Stimulated activated naive CD8-positive, alpha-beta T cell treated with anti-CD3 and anti-CD28 coated beads, Interleukin-15, amount 100 ng/mL, for 72 hours (primary cell): ENCODE results near the gene KANTR.

Source experiments
- ATAC-seq: fragments of 150-1000 bp; cut with Tn5 transposase; 2 replicates; pipeline ENCODE4 v1.10.0; 2021; ENCODE audit warnings: mild to moderate bottlenecking, moderate library complexity
- DNase-seq, 2 donors: peaks; one replicate each; pipeline ENCODE4 v3.0.0; 2021 to 2022
- H3K27ac Mint-ChIP-seq, 2 donors: one replicate each; pipeline ENCODE4 v1.8.0; 2022; ENCODE audit warnings: mild to moderate bottlenecking in 2 of 2, mixed read lengths in 2 of 2, moderate library complexity in 2 of 2
- H3K27me3 Mint-ChIP-seq: one replicate; pipeline ENCODE4 v1.8.0; 2022; ENCODE audit warnings: mixed read lengths
- H3K4me1 Mint-ChIP-seq: one replicate; pipeline ENCODE4 v1.8.0; 2022; ENCODE audit warnings: mild to moderate bottlenecking, mixed read lengths
- H3K4me3 Mint-ChIP-seq, 2 donors: one replicate each; pipeline ENCODE4 v1.8.0; 2022; ENCODE audit warnings: mild to moderate bottlenecking in 2 of 2, mixed read lengths in 2 of 2, moderate library complexity in 1 of 2
- H3K9me3 Mint-ChIP-seq, 2 donors: one replicate each; pipeline ENCODE4 v1.8.0; 2022; ENCODE audit warnings: mixed read lengths in 2 of 2

KANTR gene

DNA sequence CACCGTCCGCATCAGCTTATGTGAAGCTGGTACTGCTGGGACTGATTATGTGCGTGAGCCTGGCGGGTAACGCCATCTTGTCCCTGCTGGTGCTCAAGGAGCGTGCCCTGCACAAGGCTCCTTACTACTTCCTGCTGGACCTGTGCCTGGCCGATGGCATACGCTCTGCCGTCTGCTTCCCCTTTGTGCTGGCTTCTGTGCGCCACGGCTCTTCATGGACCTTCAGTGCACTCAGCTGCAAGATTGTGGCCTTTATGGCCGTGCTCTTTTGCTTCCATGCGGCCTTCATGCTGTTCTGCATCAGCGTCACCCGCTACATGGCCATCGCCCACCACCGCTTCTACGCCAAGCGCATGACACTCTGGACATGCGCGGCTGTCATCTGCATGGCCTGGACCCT, 17.3 kb upstream of the KANTR start:
- Mint-ChIP-seq H3K9me3 (no peaks in the 10 kb centered on the region), H3K4me3 (no peak overlapping the region), H3K4me1 (peaks cover 33% of the 10 kb centered on the region), H3K27ac (no peak overlapping the region), H3K27me3 (no peaks in the 10 kb centered on the region)
- no peak for ATAC-seq
- DNase-seq = no peak

DNA sequence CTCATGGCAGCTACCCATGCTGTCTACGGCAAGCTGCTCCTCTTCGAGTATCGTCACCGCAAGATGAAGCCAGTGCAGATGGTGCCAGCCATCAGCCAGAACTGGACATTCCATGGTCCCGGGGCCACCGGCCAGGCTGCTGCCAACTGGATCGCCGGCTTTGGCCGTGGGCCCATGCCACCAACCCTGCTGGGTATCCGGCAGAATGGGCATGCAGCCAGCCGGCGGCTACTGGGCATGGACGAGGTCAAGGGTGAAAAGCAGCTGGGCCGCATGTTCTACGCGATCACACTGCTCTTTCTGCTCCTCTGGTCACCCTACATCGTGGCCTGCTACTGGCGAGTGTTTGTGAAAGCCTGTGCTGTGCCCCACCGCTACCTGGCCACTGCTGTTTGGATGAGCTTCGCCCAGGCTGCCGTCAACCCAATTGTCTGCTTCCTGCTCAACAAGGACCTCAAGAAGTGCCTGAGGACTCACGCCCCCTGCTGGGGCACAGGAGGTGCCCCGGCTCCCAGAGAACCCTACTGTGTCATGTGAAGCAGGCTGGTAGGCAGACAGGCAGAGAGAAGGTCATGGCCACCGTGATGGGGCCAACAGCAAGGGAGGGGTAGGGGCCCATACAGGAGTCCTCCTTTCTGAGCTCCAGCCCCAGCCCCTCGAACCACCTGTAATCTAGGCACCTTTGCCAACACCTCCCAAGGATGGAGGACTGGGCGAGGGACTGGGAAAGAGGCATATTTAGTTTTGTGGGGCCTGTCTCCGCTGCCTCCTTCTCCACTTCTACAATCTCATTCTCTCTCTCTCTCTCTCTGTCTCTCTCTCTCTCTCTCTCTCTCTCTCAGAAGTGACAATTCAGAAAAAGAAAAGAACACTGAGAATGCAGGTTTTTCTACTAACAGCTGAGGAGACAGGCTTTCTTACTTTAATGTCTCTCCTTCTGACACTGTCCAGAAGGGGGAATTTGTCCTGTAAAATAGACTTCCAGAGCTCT, 16.4 kb upstream of the KANTR start:
- Mint-ChIP-seq H3K4me1 (peaks cover 25% of the 10 kb centered on the region), H3K4me3 (no peak overlapping the region), H3K27ac (no peak overlapping the region), H3K9me3 (no peaks in the 10 kb centered on the region), H3K27me3 (no peaks in the 10 kb centered on the region)
- no peak for DNase-seq
- no peak for ATAC-seq

GRCh38 chrX:53078943-53079342, 15.0 kb upstream of the KANTR start:
- H3K27me3 Mint-ChIP-seq = no peaks in the 10 kb centered on the region
- no peaks in the 10 kb centered on the region for H3K9me3 Mint-ChIP-seq
- H3K4me1 Mint-ChIP-seq = peaks cover 28% of the 10 kb centered on the region
- no peak overlapping the region for H3K27ac Mint-ChIP-seq
- DNase-seq (no peak), ATAC-seq (no peak)
- H3K4me3 Mint-ChIP-seq = no peak overlapping the region

DNA sequence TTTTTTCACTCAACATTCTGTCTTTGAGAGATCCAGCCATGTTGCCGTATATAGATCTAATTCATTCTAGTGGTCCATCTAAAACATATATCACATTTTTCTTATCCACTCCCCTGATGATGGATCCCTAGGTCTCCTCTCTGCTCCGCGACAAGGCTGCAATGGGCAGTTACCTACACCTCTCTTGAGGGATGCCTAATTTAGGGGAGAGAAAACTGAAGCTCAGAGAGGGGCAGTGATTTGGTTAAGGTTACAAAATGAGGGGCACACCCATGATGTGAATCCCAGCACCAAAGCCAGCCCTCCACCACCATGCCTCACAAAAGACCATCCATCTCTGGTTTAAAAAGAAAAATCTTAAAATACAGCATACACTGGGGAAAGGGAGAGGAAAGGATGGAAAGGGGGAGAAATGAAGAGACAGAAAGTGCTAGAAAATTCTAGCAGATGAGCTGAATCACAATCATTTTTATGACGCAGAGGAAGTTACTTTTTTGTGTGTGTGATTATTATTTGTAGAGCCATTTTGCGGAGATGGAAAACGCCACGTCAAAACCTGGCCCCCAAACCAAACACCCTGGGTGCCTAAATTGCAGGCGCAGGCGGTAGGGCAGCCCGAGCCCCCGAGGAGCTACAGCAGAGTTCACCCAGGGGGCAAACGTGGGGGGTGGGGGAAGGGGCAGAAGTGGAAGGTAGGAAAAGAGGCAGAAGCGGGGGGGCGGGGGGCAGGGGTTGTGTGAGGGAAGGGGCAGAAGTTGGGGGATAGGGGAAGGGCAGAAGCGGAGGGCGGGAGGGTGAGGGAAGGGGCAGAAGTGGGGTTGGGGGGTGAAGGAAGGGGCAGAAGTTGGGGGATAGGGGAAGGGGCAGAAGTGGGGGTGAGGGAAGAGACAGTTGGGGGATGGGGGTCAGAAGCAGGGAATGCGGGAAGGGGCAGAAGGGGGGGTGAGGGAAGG, 13.0 kb upstream of the KANTR start:
- Mint-ChIP-seq H3K27ac (peak overlapping the region; percentile 95 to 98), H3K4me1 (peaks cover 41% of the 10 kb centered on the region), H3K9me3 (no peaks in the 10 kb centered on the region), H3K27me3 (no peaks in the 10 kb centered on the region), H3K4me3 (peak overlapping the region; percentile 75 to 84)
- ATAC-seq (no peak), DNase-seq (no peak)

DNA sequence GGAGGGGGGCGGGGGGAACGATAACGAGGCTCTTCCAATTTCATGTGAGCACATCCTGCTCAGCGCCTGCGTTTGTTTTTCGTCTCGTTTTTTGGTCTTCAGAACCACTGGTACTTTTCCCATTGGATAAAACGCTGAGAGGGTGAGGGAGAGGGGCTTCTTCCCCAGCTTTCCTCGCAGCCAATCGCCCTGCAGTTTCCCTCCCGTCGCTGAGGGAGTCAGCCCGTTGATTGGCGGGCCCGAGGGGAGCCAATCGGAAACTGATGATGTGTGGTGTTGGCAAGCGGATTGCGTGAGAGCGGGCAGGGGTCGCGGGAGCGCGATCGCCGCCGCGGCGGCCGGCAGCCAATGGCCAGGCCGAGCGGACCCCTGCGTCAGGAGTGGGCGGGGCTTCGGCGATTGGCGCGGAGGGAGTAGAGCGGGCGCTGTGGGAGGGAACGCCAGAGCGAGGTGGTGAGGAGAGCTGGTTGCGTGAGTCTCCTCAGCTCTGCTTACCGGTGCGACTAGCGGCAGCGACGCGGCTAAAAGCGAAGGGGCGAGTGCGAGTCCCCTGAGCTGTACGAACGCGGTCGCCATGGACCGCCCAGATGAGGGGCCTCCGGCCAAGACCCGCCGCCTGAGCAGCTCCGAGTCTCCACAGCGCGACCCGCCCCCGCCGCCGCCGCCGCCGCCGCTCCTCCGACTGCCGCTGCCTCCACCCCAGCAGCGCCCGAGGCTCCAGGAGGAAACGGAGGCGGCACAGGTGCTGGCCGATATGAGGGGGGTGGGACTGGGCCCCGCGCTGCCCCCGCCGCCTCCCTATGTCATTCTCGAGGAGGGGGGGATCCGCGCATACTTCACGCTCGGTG, 11.8 kb upstream of the KANTR start, which contains the start of gene TSPYL2:
Gene TSPYL2, plus strand, starts transcription at position 443 of the 848 bp plus-strand sequence. Its CDS starts 132 bp downstream, at position 575.
- DNase-seq (peak; percentile 92 to 94), ATAC-seq (peak; percentile 91)
- no peaks in the 10 kb centered on the region for H3K9me3 Mint-ChIP-seq
- H3K27me3 Mint-ChIP-seq = no peaks in the 10 kb centered on the region
- H3K4me3 Mint-ChIP-seq = peak within 1 kb of the TSS; percentile 92 to 97
- H3K27ac Mint-ChIP-seq = peak within 1 kb of the TSS; percentile 99 to 100
- peaks cover 54% of the 10 kb centered on the region for H3K4me1 Mint-ChIP-seq

DNA sequence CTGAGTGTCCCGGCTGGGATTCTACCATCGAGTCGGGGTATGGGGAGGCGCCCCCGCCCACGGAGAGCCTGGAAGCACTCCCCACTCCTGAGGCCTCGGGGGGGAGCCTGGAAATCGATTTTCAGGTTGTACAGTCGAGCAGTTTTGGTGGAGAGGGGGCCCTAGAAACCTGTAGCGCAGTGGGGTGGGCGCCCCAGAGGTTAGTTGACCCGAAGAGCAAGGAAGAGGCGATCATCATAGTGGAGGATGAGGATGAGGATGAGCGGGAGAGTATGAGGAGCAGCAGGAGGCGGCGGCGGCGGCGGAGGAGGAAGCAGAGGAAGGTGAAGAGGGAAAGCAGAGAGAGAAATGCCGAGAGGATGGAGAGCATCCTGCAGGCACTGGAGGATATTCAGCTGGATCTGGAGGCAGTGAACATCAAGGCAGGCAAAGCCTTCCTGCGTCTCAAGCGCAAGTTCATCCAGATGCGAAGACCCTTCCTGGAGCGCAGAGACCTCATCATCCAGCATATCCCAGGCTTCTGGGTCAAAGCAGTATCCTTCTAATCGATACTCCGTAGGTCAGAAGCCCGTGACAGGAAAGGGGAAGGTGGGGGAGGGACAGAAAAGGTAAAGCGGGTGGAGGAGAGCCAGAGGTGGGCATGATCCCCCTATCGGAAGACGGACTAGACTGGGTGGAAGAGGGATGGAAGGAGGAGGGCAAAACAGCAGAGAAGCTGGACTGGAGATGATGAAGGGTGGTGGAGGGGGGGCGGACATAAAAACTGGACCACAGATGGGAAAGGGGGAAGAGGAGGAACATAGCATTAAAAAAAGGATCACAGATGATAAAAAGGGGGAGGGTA, 10.9 kb upstream of the KANTR start:
- no peak for ATAC-seq
- H3K27me3 Mint-ChIP-seq = no peaks in the 10 kb centered on the region
- peak overlapping the region; percentile 92 to 97 for H3K4me3 Mint-ChIP-seq
- DNase-seq = no peak
- peak overlapping the region; percentile 97 to 100 for H3K27ac Mint-ChIP-seq
- peaks cover 62% of the 10 kb centered on the region for H3K4me1 Mint-ChIP-seq
- H3K9me3 Mint-ChIP-seq = no peaks in the 10 kb centered on the region

DNA sequence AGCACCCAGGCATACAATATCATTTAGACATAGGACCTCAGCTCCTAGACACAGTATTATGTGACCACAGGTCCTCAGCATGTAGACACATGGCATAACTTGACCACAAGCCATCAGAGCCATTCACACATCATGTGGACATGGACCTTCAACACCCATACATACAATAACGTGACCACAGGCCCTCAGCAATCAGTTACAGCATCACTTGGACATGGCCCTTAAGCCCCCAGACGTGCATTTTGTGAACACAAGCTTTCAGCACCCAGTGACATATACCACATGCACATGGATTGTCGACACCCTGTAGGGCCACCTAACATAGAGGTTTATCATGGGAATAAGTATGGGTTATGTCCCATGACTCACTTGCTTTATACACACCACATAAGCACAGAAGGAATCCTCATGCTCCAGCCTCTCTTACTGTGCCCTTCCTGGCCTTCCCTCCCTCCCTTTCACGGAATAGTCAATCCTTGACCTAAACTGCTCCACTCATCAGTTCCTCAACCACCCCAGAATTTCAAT, 9.8 kb upstream of the KANTR start:
- ATAC-seq = no peak
- DNase-seq = no peak
- Mint-ChIP-seq H3K27ac (peak overlapping the region in 1 of 2 donors; percentile 100), H3K9me3 (no peaks in the 10 kb centered on the region), H3K4me1 (peaks cover 73% of the 10 kb centered on the region), H3K4me3 (peak overlapping the region; percentile 92 to 97), H3K27me3 (no peaks in the 10 kb centered on the region)

DNA sequence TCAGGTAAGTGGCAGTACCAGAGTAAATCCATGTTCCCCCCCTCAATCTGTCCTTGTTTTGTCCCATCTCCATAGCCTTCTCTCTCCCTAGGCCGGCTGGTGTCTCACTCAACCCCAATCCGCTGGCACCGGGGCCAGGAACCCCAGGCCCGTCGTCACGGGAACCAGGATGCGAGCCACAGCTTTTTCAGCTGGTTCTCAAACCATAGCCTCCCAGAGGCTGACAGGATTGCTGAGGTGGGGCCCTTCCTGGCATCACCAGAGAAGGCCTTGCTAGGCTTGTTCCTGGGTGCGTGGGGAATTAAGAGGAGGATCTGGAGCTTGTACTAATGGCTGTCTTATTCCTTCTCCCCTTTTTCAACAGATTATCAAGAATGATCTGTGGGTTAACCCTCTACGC, 9.1 kb upstream of the KANTR start:
- no peaks in the 10 kb centered on the region for H3K9me3 Mint-ChIP-seq
- H3K27ac Mint-ChIP-seq = no peak overlapping the region
- H3K4me3 Mint-ChIP-seq = peak overlapping the region; percentile 10 to 42
- ATAC-seq (no peak), DNase-seq (no peak)
- H3K4me1 Mint-ChIP-seq = peaks cover 75% of the 10 kb centered on the region
- no peaks in the 10 kb centered on the region for H3K27me3 Mint-ChIP-seq

DNA sequence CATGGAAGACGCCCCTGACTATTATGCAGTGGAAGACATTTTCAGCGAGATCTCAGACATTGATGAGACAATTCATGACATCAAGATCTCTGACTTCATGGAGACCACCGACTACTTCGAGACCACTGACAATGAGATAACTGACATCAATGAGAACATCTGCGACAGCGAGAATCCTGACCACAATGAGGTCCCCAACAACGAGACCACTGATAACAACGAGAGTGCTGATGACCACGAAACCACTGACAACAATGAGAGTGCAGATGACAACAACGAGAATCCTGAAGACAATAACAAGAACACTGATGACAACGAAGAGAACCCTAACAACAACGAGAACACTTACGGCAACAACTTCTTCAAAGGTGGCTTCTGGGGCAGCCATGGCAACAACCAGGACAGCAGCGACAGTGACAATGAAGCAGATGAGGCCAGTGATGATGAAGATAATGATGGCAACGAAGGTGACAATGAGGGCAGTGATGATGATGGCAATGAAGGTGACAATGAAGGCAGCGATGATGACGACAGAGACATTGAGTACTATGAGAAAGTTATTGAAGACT, 8.2 kb upstream of the KANTR start:
- peaks cover 72% of the 10 kb centered on the region for H3K4me1 Mint-ChIP-seq
- no peaks in the 10 kb centered on the region for H3K9me3 Mint-ChIP-seq
- H3K4me3 Mint-ChIP-seq = peak overlapping the region; percentile 60 to 66
- H3K27me3 Mint-ChIP-seq = no peaks in the 10 kb centered on the region
- no peak for ATAC-seq
- H3K27ac Mint-ChIP-seq = peak overlapping the region; percentile 96 to 97
- no peak for DNase-seq

GRCh38 chrX:53086464-53086863, 7.5 kb upstream of the KANTR start:
- H3K9me3 Mint-ChIP-seq = no peaks in the 10 kb centered on the region
- no peaks in the 10 kb centered on the region for H3K27me3 Mint-ChIP-seq
- DNase-seq (no peak), ATAC-seq (no peak)
- peak overlapping the region in 1 of 2 donors; percentile 96 for H3K27ac Mint-ChIP-seq
- H3K4me3 Mint-ChIP-seq = peak overlapping the region; percentile 31 to 49
- H3K4me1 Mint-ChIP-seq = peaks cover 68% of the 10 kb centered on the region

DNA sequence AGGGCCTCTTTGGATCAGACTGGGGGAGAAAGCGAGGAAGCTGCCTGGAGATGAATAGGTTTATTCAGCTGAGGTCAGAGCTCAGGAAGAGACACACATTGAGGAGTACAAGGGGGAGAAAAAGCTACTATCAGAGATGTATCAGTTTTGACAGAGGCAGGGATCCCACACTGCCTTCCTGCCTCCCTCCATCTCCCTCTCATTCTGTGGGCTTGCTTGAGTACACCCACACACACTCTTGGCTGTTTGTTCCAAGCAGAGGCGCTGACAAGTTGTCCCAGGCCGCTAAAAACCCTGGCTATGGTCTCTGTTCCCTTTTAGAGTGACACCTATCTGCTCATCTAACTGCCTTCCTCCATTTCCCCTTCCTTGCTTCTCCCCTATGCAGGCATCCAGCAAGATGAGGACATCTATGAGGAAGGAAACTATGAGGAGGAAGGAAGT, 6.5 kb upstream of the KANTR start:
- DNase-seq (no peak), ATAC-seq (no peak)
- H3K4me3 Mint-ChIP-seq = peak overlapping the region; percentile 96
- H3K4me1 Mint-ChIP-seq = peaks cover 68% of the 10 kb centered on the region
- H3K27ac Mint-ChIP-seq = peak overlapping the region in 1 of 2 donors; percentile 99
- H3K9me3 Mint-ChIP-seq = no peaks in the 10 kb centered on the region
- H3K27me3 Mint-ChIP-seq = no peaks in the 10 kb centered on the region

DNA sequence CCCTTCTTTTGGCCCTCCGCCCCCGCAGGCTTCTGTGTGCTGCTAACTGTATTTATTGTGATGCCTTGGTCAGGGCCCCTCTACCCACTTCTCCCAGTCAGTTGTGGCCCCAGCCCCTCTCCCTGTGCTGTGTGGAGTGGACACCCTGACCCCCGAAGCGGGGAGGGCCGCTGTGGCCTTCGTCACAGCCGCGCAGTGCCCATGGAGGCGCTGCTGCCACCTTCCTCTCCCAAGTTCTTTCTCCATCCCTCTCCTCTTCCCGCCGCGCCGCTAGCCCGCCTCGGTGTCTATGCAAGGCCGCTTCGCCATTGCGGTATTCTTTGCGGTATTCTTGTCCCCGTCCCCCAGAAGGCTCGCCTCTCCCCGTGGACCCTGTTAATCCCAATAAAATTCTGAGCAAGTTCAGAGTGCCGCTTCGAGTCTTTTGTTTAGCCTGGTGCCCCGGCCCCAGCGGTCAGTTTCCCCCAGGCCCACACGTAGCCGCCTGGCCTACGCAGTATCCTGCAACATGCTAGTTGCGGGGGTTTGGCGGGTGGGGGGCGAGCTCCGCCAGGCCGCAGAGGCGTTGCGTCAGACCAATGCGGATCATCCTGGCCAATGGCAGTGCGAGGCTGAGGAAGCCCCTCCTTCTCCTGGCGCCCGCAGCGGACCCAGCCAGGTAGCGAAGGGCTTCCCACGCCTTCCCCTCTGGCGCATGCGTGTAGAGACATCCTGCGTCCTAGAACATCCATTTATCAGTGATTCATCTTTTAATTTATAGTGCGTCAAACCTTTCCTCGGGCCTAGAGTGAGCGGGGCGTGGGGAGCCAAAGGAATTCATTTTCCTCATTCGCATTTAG, 5.6 kb upstream of the KANTR start:
- H3K27ac Mint-ChIP-seq = peak overlapping the region; percentile 98 to 99
- peaks cover 59% of the 10 kb centered on the region for H3K4me1 Mint-ChIP-seq
- DNase-seq = peak; percentile 78 to 88
- ATAC-seq = peak; percentile 82
- peak overlapping the region; percentile 96 for H3K4me3 Mint-ChIP-seq
- no peaks in the 10 kb centered on the region for H3K9me3 Mint-ChIP-seq
- no peaks in the 10 kb centered on the region for H3K27me3 Mint-ChIP-seq
